Anterior cingulate cortex (tissue), 58 donors: ENCODE results near the gene NUBP1.
A peak's percentile ranks its signal among the peaks of the same experiment; 100 is the strongest.
"Not testable (repeated sequence)": the region's sequence is repeated elsewhere in the genome, so short reads cannot be mapped to it uniquely, and the experiment has no call there.

Experiments
- DNase-seq, 58 donors: peaks; one replicate each; lab custom pipeline; 2025; lab: John Stamatoyannopoulos, UW

NUBP1 gene

GRCh38 chr16:10743610-10744369 is at the start of gene NUBP1:
Gene NUBP1, plus strand, starts transcription at chr16:10743842. Its CDS starts 22 bp downstream, at chr16:10743864.
- DNase-seq, result peak; percentile 90 to 100 (median 99)

- DNase-seq, result no peak
Observed at GRCh38 chr16:10693889-10694288, 49.8 kb upstream of the NUBP1 start.

GRCh38 chr16:10694306-10694705 is 49.3 kb upstream of the NUBP1 start:
- no peak for DNase-seq

GRCh38 chr16:10694830-10695229 is 48.8 kb upstream of the NUBP1 start, which contains the start of gene TEKT5:
Gene TEKT5, minus strand, starts transcription at chr16:10694930. Its CDS starts 57 bp downstream, at chr16:10694873.
- no peak for DNase-seq

- DNase-seq, result no peak
Observed at GRCh38 chr16:10699756-10700155, 43.9 kb upstream of the NUBP1 start.

- no peak for DNase-seq
Observed at GRCh38 chr16:10708969-10709368, 34.7 kb upstream of the NUBP1 start.

GRCh38 chr16:10728003-10728887 is 15.4 kb upstream of the NUBP1 start:
- no peak for DNase-seq

GRCh38 chr16:10729104-10730048 is 14.3 kb upstream of the NUBP1 start:
- DNase-seq, result peak in 4 of 58 donors; percentile 10 to 42 (median 20)

GRCh38 chr16:10731790-10732189 is 11.9 kb upstream of the NUBP1 start:
- no peak for DNase-seq

- peak in 37 of 58 donors; percentile 17 to 73 (median 40) for DNase-seq
Observed at GRCh38 chr16:10737068-10737625, 6.5 kb upstream of the NUBP1 start.

- peak in 39 of 58 donors; percentile 13 to 86 (median 57) for DNase-seq
Observed at GRCh38 chr16:10738231-10739077, 5.2 kb upstream of the NUBP1 start.

GRCh38 chr16:10740000-10740844 is 3.4 kb upstream of the NUBP1 start:
- no peak for DNase-seq

GRCh38 chr16:10740845-10741208 is 2.8 kb upstream of the NUBP1 start:
- no peak for DNase-seq

- not testable (repeated sequence) for DNase-seq
Observed at GRCh38 chr16:10741249-10741648, 2.4 kb upstream of the NUBP1 start.

GRCh38 chr16:10741844-10742243 is 1.8 kb upstream of the NUBP1 start:
- DNase-seq, result no peak

- DNase-seq, result no peak
Observed at GRCh38 chr16:10743227-10743609, 424 bp upstream of the NUBP1 start.

GRCh38 chr16:10744370-10745030 is 858 bp downstream of the NUBP1 start:
- DNase-seq, result peak in 1 of 58 donors; percentile 36
